SHP77 (cell line): Measurements from ENCODE around the gene SMTNL1.
A peak's percentile ranks its signal among the peaks of the same experiment; 100 is the strongest.

Source experiments
- DNase-seq, 2 experiments: peaks; one replicate each; lab custom pipeline; 2025; lab: John Stamatoyannopoulos, UW

Gene SMTNL1

DNA sequence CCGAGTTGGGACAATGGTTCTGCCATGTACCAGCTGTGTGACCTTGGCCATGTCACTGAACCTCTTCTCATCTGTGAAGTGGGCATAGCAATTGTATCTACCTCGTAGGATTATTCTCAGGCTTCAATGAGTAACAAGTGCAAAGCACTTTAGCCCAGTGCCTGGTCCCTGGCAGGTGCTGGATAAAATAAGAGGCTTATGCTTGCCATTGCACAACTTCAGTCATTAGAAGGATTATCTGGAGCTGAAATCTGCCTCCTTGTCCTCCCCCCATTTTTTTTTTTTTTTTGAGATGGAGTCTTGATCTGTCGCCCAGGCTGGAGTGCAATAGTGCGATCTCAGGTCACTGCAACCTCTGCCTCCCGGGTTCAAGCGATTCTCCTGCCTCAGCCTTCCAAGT is 7.2 kb downstream of the SMTNL1 start:
- no peak for DNase-seq

- no peak for DNase-seq
These were observed 8.5 kb downstream of the SMTNL1 start for GRCh38 chr11:57545883-57546282.

DNA sequence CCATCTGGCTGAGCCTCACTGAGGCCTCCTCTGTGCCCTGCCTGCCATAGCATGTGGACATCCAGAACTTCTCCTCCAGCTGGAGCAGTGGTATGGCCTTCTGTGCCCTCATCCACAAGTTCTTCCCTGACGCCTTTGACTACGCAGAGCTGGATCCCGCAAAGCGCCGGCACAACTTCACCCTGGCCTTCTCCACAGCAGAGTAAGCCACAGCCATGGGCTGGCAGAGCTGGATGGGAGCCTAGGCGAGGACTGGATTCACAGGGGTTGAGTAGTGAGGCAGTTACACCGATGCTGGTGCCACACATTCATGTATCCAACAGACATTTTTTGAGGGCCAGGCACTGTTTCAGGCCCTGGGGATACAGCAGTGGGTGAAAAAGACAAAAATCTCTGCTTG is 9.1 kb downstream of the SMTNL1 start:
- no peak for DNase-seq

- DNase-seq = no peak
These were observed 9.6 kb downstream of the SMTNL1 start for GRCh38 chr11:57546869-57547475.

- no peak for DNase-seq
These were observed 10.5 kb downstream of the SMTNL1 start for GRCh38 chr11:57547854-57548377.

GRCh38 chr11:57549983-57550382 is 12.6 kb downstream of the SMTNL1 start:
- no peak for DNase-seq

- no peak for DNase-seq
These were observed 14.5 kb downstream of the SMTNL1 start for GRCh38 chr11:57551941-57552340.

DNA sequence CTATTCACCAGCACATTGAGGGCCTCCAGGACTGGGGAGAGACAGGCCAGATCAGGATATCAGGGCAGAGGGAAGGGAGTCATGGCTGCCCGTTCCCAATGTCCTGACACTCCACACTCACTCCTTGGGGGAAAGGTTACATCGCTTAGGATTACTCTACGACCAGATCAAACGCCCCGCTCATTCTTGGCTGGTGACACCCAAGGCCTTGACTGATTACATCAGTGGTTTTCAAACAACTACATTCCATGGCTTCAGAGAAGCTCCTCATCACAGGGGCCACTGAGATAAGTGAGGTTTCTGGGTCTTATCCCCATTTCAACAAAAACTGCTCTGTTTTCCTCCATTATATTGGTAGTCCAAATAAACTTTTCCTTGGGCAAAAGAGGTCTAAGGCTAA is 15.1 kb downstream of the SMTNL1 start:
- DNase-seq = no peak

GRCh38 chr11:57555393-57555792 is 18.0 kb downstream of the SMTNL1 start:
- no peak for DNase-seq

DNA sequence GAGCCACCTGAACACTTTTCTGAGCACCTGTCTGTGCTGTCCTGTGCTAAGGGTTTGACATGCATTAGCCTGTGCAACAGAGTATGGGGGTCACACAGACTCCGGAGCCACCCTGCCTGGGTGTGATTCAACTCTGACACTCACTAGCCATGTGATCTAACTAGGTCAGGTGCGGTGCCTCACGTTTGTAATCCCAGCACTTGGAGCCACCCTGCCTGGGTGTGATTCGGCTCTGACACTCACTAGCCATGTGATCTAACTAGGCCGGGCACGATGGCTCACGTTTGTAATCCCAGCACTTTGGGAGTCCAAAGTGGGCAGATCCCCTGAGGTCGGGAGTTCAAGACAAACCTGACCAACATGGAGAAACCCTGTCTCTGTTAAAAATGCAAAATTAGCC is 18.6 kb downstream of the SMTNL1 start:
- DNase-seq = no peak

GRCh38 chr11:57560146-57560545 is 22.8 kb downstream of the SMTNL1 start:
- no peak for DNase-seq

DNA sequence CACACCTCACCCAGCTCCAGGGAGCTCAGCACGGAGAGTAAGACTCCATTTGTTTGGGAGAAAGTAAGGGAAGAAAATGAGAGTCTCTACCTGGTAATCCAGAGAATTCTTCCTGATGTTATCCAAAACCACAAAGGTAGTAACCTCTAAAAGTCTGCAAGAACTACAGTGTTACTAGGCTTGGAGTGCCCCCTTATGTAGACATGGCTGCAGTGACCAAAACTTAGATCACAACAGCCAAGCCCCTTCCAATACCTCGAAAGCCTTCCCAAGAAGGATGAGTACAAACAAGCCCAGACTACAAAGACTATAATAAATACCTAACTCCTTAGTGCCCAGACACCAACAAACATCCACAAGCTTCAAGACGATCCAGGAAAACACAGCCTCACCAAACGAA is 25.2 kb downstream of the SMTNL1 start:
- DNase-seq = no peak

DNA sequence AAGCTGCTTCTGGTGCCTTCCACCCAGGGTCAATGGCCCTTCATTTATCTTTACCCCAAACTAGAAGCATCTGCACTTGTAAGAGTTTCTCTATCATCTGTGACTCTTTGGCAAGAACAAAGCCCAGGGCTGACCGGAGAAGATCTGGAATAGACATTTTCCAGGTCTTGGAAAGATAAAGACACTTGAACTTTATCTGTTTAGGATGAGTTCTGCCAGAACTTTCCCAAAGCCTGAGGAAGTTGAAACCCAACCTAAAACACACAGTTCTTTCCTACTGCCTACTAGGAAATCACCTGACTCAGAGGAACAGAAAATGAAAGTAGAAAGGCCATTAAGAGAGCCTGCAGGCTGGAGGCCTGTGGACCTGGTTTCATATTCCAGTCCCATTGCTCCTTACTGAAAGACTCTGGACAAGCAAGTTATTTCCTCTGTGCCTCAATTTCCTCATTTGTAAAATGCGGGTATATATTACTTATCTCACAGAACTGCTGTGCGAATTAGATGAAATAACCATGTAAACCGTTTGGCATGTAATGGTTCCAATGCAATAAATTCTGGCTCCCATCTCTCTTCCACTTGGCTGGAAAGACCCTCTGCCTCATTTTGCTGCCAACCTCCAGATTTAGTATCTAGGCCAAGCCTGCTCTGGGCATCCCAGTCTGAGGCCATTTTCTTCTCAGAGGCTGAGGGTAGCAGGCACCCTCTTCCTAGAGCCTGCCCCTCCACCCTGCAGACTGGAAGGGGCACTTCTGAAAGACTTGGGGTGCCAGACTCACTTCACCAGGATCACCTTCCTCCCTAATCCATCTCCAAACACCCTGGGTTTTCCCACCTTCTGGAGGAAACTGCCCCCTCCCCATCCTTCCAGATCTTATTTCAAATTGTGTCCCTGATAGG is 28.9 kb downstream of the SMTNL1 start:
- DNase-seq = no peak

DNA sequence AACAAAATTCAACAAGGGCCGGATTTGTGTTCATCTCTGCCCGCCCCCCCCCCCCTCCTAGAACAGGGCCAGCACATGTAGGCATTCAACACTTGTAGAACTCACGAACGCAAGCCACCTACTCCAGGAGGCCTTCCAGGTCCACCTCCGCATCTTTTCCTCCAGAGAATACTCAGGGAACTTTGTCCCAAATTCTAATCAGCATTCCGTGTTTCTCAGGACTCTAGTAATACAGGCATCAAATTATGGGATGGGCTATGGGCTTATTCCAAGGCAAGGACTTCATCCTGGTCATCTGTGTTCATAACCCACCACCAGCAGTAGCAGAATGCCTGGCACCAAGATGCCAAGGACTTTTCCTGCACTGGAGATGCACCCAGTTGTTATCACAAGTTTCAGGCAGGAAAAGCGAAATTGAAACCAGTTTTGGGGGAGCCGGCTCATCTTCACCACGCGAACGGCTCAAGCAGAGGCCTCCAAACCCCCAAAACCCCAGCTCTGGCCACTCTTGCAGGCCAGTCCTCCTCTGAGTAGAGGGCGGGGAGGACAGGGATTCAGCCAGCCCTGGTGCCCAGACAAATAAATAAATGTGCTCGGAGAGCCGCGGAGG is 29.6 kb downstream of the SMTNL1 start:
- no peak for DNase-seq

GRCh38 chr11:57567515-57568329 is 30.3 kb downstream of the SMTNL1 start, which contains the start of gene UBE2L6:
Gene UBE2L6, minus strand, starts transcription at chr11:57567672. Its CDS starts 61 bp downstream, at chr11:57567611.
- DNase-seq = peak in 1 of 2 experiments; percentile 5

- DNase-seq = no peak
These were observed 31.0 kb downstream of the SMTNL1 start for GRCh38 chr11:57568330-57568766.

- no peak for DNase-seq
These were observed 34.2 kb downstream of the SMTNL1 start for GRCh38 chr11:57571606-57572005.

DNA sequence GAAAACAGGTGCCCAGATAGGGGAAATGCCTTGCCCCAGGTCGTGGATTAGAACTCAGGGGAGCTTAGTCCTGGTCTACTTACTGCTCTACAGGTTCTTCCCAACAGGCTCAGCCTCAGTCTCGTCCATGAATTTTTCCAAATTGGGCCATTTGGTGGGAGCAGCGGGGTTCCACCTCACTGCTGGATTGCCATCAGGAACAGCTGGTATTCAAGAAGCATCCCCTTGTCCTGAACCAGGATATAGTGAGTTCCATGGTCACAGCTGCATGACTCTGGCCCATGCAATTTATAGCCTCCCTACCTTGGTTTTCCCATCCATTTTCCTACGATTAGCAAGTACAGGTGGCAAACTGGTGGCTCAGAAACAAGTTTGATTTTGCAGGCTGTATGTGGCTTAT is 36.7 kb downstream of the SMTNL1 start:
- DNase-seq = no peak

GRCh38 chr11:57584341-57584740 is 46.9 kb downstream of the SMTNL1 start:
- DNase-seq = no peak

DNA sequence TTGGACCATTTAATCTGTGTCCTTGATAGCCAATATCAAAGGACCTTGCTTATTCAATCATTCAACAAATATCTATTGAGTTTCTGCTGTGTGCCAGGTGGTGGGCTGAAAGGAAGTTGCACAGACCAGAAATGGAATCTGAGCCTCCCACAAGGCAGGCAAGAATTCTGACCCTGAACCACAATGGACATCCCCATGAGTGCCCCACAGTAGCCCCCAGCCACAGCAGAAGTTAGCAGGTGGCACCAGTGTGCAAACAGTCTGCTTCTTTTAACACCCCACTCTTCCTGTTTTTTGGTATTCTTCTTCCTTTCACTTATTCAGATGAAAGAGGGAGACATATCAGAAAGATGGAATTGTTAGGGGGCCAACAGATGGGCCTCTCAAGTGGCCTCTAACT is 47.9 kb downstream of the SMTNL1 start:
- DNase-seq = no peak

- no peak for DNase-seq
These were observed 49.4 kb downstream of the SMTNL1 start for GRCh38 chr11:57586711-57587245.
